Common myeloid progenitor, CD34-positive (primary cell): ENCODE data around the gene PAM.

Source experiments
- CTCF ChIA-PET: fragments of 350-600 bp; sonication (Branson Sonifier 250); formaldehyde crosslinking; loops from one replicate; lab custom pipeline; 2021; ENCODE audit warnings: antibody characterized with exemption; lab: Charles Lee
- POLR2A ChIA-PET: fragments of 350-600 bp; sonication (Branson Sonifier 250); formaldehyde crosslinking; loops from one replicate; lab custom pipeline; 2021; ENCODE audit warnings: antibody characterized with exemption; lab: Charles Lee
- DNase-seq, 3 donors: peaks; one replicate each; pipeline versions ENCODE4 v3.0.0 to v3.0.0-alpha.2; 2013
- H3K27ac ChIP-seq, 2 experiments: 1 replicate in 1 of 2; 2 replicates in 1 of 2; pipeline ENCODE4 v1.7.0; 2013; ENCODE audit warnings: inconsistent platforms in 2 of 2, low read length in 2 of 2, mild to moderate bottlenecking in 2 of 2, low read depth in 1 of 2, moderate library complexity in 1 of 2; ENCODE audit not compliant: severe bottlenecking in 2 of 2, insufficient read depth in 1 of 2, poor library complexity in 1 of 2
- H3K27me3 ChIP-seq, 5 experiments: replicated peaks in 2 of 5; 1 replicate in 3 of 5; 2 replicates in 2 of 5; pipeline versions ENCODE4 v1.6.1 to v1.7.0; 2013; ENCODE audit warnings: low read length in 4 of 5, mild to moderate bottlenecking in 2 of 5, moderate library complexity in 2 of 5, inconsistent platforms in 1 of 5; ENCODE audit not compliant: insufficient read depth in 5 of 5, control insufficient read depth in 4 of 5
- H3K36me3 ChIP-seq, 4 experiments: 1 replicate in 2 of 4; 2 replicates in 2 of 4; pipeline versions ENCODE4 v1.6.1 to v1.7.0; 2013; ENCODE audit warnings: low read length in 3 of 4, control low read depth in 1 of 4, mild to moderate bottlenecking in 1 of 4; ENCODE audit not compliant: control insufficient read depth in 4 of 4, insufficient read depth in 4 of 4
- H3K4me1 ChIP-seq, 4 experiments: 1 replicate in 3 of 4; 2 replicates in 1 of 4; pipeline versions ENCODE4 v1.6.1 to v1.7.1; 2013; ENCODE audit warnings: low read length in 3 of 4, mild to moderate bottlenecking in 3 of 4, control low read depth in 1 of 4, inconsistent platforms in 1 of 4, moderate library complexity in 1 of 4; ENCODE audit not compliant: control insufficient read depth in 4 of 4, insufficient read depth in 4 of 4; ENCODE audit errors: control extremely low read depth in 1 of 4
- H3K4me3 ChIP-seq, 7 experiments: 1 replicate in 4 of 7; 2 replicates in 3 of 7; pipeline versions ENCODE4 v1.5.1 to v1.7.0; 2013; ENCODE audit warnings: mild to moderate bottlenecking in 7 of 7, low read length in 6 of 7, moderate library complexity in 6 of 7, inconsistent platforms in 2 of 7, low read depth in 2 of 7, control low read depth in 1 of 7; ENCODE audit not compliant: insufficient read depth in 4 of 7, control insufficient read depth in 1 of 7; ENCODE audit errors: extremely low read depth in 1 of 7
- H3K9me3 ChIP-seq, 5 experiments: 1 replicate in 4 of 5; 2 replicates in 1 of 5; pipeline versions ENCODE4 v1.6.1 to v1.7.1; 2013; ENCODE audit warnings: low read length in 4 of 5, mild to moderate bottlenecking in 2 of 5, inconsistent platforms in 1 of 5, low read depth in 1 of 5, moderate library complexity in 1 of 5; ENCODE audit not compliant: control insufficient read depth in 4 of 5, insufficient read depth in 2 of 5; ENCODE audit errors: control extremely low read depth in 1 of 5
- WGBS: methylation state at CpG from one replicate; pipeline ENCODE4 v1.1.5; 2013; ENCODE audit not compliant: insufficient coverage; 5-methylcytosine and 5-hydroxymethylcytosine counted together

The PAM gene

DNA sequence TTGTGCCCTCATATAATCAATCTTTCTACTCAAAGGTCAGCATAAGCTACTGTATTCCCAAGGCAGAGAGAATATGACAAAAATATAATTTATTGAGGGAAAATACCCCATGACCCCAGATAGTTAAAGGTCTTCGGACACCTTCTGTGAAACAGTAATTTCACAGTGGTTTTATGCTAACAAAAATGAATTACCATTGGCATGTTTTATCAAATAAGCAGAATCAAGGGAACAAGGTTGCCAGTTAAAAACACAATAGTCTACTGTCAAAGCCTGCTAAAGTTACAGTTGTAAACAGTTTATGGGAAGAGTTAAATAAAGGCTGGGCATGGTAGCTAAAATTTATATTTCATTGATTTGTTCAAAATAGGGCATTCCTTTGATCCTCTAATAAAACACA, 210.5 kb downstream of the PAM start:
- Histone ChIP-seq H3K27ac (no peak overlapping the region), H3K36me3 (peaks cover 0 to 2% (median 0%) of the 10 kb centered on the region in 4 experiments), H3K27me3 (no peaks in the 10 kb centered on the region), H3K9me3 (no peaks in the 10 kb centered on the region), H3K4me1 (peaks cover 0 to 5% (median 2%) of the 10 kb centered on the region in 4 experiments), H3K4me3 (no peak overlapping the region)
- POLR2A ChIA-PET: no interaction called here
- CTCF ChIA-PET: no interaction called here
- DNase-seq: no peak
- WGBS: 100% methylated on average over 1 of the region's 1 CpG

DNA sequence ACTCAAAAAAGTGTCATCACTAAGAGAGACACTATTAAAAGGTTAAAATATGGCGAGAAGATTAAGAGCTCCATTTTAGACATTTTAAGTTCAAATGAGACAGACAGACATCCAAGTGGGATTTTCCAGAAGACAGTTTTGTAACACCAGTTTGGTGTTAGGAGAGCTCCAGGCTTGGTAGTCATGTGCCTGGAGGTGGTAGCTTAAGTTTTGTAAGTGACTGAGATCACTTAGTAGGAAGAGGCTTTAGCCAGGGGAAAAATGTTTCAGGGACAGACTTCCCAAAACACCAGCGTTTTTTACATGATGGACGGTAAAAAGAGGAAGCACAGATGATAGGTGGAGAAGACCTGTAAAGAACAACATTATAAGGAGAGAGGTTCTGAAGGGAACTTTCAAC, 214.5 kb downstream of the PAM start:
- peaks cover 0 to 3% (median 1%) of the 10 kb centered on the region in 4 experiments for H3K36me3 ChIP-seq
- peak in 2 of 3 donors; percentile 5 to 7 for DNase-seq
- H3K4me3 ChIP-seq: no peak overlapping the region
- WGBS: no CpG with 5 or more reads among the region's 3 CpGs
- CTCF ChIA-PET: interaction anchor here (0.7 to 3.8 kb wide), 4 partner anchors 185 to 288 kb away, joined by 3 to 17 read pairs (median 8); no protein-coding TSS in a partner anchor
- no peak overlapping the region for H3K27ac ChIP-seq
- POLR2A ChIA-PET: no interaction called here
- H3K4me1 ChIP-seq: peaks cover 0 to 5% (median 2%) of the 10 kb centered on the region in 4 experiments
- no peaks in the 10 kb centered on the region for H3K9me3 ChIP-seq
- no peaks in the 10 kb centered on the region for H3K27me3 ChIP-seq

DNA sequence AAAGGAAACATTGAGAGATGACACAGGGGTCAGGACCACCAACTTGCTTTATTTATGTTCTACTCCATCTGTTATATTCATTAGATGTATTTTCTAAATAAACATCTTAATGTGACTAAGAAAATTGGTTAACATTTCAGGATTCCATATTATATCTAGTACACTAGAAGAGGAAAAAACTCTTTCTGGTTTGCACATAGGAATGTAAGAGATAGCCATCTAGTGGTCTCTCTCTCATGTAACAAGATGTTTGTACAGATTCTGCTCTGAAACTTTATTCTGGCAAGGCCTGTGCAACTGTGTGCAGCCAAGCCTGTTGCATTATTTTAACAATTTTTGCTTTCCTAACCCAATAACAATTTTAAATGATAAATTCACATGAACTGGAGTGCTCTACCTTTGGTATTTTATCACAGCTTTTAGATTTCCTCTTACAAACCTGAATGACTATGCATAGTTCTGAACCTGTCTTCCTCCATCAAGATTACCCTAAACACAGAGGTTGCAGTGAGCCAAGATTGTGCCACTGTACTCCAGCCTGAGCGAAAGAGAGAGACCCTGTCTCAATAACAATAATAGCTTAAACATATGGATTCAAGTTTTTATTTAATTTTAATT, 216.7 kb downstream of the PAM start:
- no CpG with 5 or more reads among the region's 1 CpG for WGBS
- peak; percentile 9 to 51 (median 40) for DNase-seq
- H3K4me3 ChIP-seq: no peak overlapping the region
- no peaks in the 10 kb centered on the region for H3K9me3 ChIP-seq
- peaks cover 0 to 5% (median 2%) of the 10 kb centered on the region in 4 experiments for H3K4me1 ChIP-seq
- H3K36me3 ChIP-seq: peaks cover 0 to 3% (median 1%) of the 10 kb centered on the region in 4 experiments
- ChIA-PET POLR2A (no interaction called here), CTCF (interaction anchor here (0.6 to 3.8 kb wide), 5 partner anchors 17 to 290 kb away, joined by 3 to 17 read pairs (median 3); no protein-coding TSS in a partner anchor)
- no peaks in the 10 kb centered on the region for H3K27me3 ChIP-seq
- H3K27ac ChIP-seq: no peak overlapping the region

DNA sequence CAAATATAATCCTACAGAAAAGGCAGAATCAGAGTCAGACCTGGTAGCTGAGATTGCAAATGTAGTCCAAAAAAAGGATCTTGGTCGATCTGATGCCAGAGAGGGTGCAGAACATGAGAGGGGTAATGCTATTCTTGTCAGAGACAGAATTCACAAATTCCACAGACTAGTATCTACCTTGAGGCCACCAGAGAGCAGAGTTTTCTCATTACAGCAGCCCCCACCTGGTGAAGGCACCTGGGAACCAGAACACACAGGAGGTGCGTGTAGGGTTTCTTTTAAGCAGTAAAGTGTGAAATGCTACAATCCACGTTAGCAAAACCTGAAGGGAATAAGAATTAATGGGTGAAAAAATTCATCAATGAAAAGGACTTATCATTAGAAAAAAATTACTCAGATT, 219.1 kb downstream of the PAM start:
- WGBS: 100% methylated on average over 3 of the region's 3 CpGs
- DNase-seq: no peak
- ChIA-PET POLR2A (no interaction called here), CTCF (interaction anchor here (1.3 kb wide), 1 partner anchor 214 kb away, joined by 3 read pairs; no protein-coding TSS in a partner anchor)
- Histone ChIP-seq H3K27me3 (no peaks in the 10 kb centered on the region), H3K9me3 (no peaks in the 10 kb centered on the region), H3K27ac (no peak overlapping the region), H3K4me1 (peaks cover 0 to 5% (median 2%) of the 10 kb centered on the region in 4 experiments), H3K36me3 (peaks cover 0 to 3% (median 0%) of the 10 kb centered on the region in 4 experiments), H3K4me3 (no peak overlapping the region)

DNA sequence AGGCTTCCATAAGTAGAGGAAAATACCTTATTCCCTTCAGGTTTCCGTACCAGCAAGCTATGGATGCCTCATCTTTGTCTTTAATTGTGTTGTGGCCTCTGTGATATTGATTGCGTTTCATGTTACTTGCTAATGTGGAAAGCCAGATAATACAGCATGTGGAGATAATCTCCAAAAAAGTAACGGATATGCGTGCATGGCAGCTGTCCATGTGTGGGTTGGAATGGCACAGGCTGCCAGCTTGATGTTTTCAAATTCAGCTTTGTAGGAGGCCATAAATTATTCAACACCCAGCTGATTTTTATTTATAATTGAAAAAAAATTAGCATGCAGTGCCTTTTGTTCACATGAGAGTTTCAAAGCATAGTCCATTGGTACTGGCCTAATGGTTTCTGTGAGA, 219.9 kb downstream of the PAM start:
- H3K4me1 ChIP-seq: no peaks in the 10 kb centered on the region
- POLR2A ChIA-PET: no interaction called here
- H3K36me3 ChIP-seq: peaks cover 0 to 3% (median 0%) of the 10 kb centered on the region in 4 experiments
- no peak overlapping the region for H3K4me3 ChIP-seq
- H3K27ac ChIP-seq: no peak overlapping the region
- 80% methylated on average over 1 of the region's 4 CpGs for WGBS
- DNase-seq: peak in 2 of 3 donors; percentile 3 to 14
- no peaks in the 10 kb centered on the region for H3K9me3 ChIP-seq
- no peaks in the 10 kb centered on the region for H3K27me3 ChIP-seq
- CTCF ChIA-PET: no interaction called here

DNA sequence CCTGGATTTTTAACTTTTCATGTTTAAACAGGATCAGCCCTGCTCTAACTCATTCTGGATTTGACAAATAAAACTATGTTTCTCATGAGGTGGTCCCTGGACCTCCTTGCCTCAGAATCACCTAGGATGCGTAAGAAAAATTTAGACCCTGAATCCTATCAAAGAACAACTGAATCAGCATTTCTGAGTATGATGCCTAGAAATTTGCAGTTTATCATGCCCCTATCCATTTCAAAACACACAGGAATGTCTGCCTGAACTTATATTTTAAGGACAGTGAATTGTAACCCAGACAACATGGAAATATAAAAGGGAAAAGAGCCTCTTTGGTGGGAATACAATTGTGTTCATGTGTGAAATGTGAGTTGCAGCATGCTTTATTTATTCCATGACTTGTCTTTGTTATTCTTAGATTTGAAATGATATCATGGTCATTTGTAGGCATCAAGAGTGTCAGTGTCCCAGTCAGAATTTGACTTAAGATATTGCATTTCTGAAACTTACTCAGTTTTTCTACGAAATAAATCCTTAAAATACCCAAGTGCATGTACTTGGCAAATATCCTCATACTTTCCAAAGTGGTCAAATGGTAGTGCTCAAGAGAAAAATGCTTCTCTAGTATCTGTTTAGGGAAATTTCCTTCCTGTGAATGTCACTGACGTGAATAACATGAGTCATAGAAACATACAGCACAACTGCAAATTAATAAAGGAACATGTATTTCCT, 220.5 kb downstream of the PAM start:
- no peak for DNase-seq
- ChIA-PET CTCF (no interaction called here), POLR2A (no interaction called here)
- Histone ChIP-seq H3K4me3 (no peak overlapping the region), H3K36me3 (peaks cover 0 to 3% (median 0%) of the 10 kb centered on the region in 4 experiments), H3K9me3 (no peaks in the 10 kb centered on the region), H3K4me1 (no peaks in the 10 kb centered on the region), H3K27me3 (no peaks in the 10 kb centered on the region), H3K27ac (no peak overlapping the region)
- WGBS: 93% methylated on average over 2 of the region's 3 CpGs
